ENCODE data around the gene TBC1D7. TPM values are rescaled to one million over a fixed set of nuclear protein-coding genes. Genes with fewer than 3 reads are reported as not detected.

Gene TBC1D7
- total RNA-seq, 1 donor from 2014 or later = 15.3 TPM

GRCh38 chr6:13372688-13373487, 44.6 kb upstream of the TBC1D7 start:
- DNase-seq (ENCODE audit: extremely low spot score, unreplicated experiment) = no peak
- no peak for TF ChIP-seq CTCF (IDR thresholded peaks at IDR 0.05)
- H3K4me3 Mint-ChIP-seq (ENCODE audit: unreplicated experiment) = no peak overlapping the region
- H3K27ac Mint-ChIP-seq (ENCODE audit: unreplicated experiment) = no peak overlapping the region
- H3K27me3 Mint-ChIP-seq (ENCODE audit: unreplicated experiment) = no peaks in the 10 kb centered on the region
- H3K9me3 Mint-ChIP-seq (ENCODE audit: unreplicated experiment) = no peaks in the 10 kb centered on the region
- H3K36me3 Mint-ChIP-seq (ENCODE audit: unreplicated experiment) = no peaks in the 10 kb centered on the region
- peaks cover 2% of the 10 kb centered on the region for H3K4me1 Mint-ChIP-seq (ENCODE audit: unreplicated experiment)

- H3K4me1 Mint-ChIP-seq (ENCODE audit: unreplicated experiment) = peaks cover 2% of the 10 kb centered on the region
- no peaks in the 10 kb centered on the region for H3K27me3 Mint-ChIP-seq (ENCODE audit: unreplicated experiment)
- no peaks in the 10 kb centered on the region for H3K36me3 Mint-ChIP-seq (ENCODE audit: unreplicated experiment)
- no peak for DNase-seq (ENCODE audit: extremely low spot score, unreplicated experiment)
- H3K9me3 Mint-ChIP-seq (ENCODE audit: unreplicated experiment) = no peaks in the 10 kb centered on the region
- H3K4me3 Mint-ChIP-seq (ENCODE audit: unreplicated experiment) = no peak overlapping the region
- TF ChIP-seq CTCF (IDR thresholded peaks at IDR 0.05) = no peak
- no peak overlapping the region for H3K27ac Mint-ChIP-seq (ENCODE audit: unreplicated experiment)
These were observed 43.7 kb upstream of the TBC1D7 start for GRCh38 chr6:13372076-13372475.

GRCh38 chr6:13371421-13372072, 43.2 kb upstream of the TBC1D7 start:
- Mint-ChIP-seq H3K4me1 (ENCODE audit: unreplicated experiment) (peaks cover 2% of the 10 kb centered on the region), H3K36me3 (ENCODE audit: unreplicated experiment) (no peaks in the 10 kb centered on the region), H3K27ac (ENCODE audit: unreplicated experiment) (no peak overlapping the region), H3K27me3 (ENCODE audit: unreplicated experiment) (no peaks in the 10 kb centered on the region), H3K4me3 (ENCODE audit: unreplicated experiment) (no peak overlapping the region), H3K9me3 (ENCODE audit: unreplicated experiment) (no peaks in the 10 kb centered on the region)
- TF ChIP-seq CTCF (IDR thresholded peaks at IDR 0.05) = no peak
- no peak for DNase-seq (ENCODE audit: extremely low spot score, unreplicated experiment)

GRCh38 chr6:13370623-13371022, 42.3 kb upstream of the TBC1D7 start:
- Mint-ChIP-seq H3K4me1 (ENCODE audit: unreplicated experiment) (peaks cover 2% of the 10 kb centered on the region), H3K27me3 (ENCODE audit: unreplicated experiment) (no peaks in the 10 kb centered on the region), H3K4me3 (ENCODE audit: unreplicated experiment) (no peak overlapping the region), H3K27ac (ENCODE audit: unreplicated experiment) (no peak overlapping the region), H3K9me3 (ENCODE audit: unreplicated experiment) (no peaks in the 10 kb centered on the region), H3K36me3 (ENCODE audit: unreplicated experiment) (no peaks in the 10 kb centered on the region)
- TF ChIP-seq CTCF (IDR thresholded peaks at IDR 0.05) = no peak
- DNase-seq (ENCODE audit: extremely low spot score, unreplicated experiment) = no peak

GRCh38 chr6:13369591-13369990, 41.3 kb upstream of the TBC1D7 start:
- peaks cover 2% of the 10 kb centered on the region for H3K4me1 Mint-ChIP-seq (ENCODE audit: unreplicated experiment)
- H3K27ac Mint-ChIP-seq (ENCODE audit: unreplicated experiment) = no peak overlapping the region
- no peaks in the 10 kb centered on the region for H3K9me3 Mint-ChIP-seq (ENCODE audit: unreplicated experiment)
- no peak for TF ChIP-seq CTCF (IDR thresholded peaks at IDR 0.05)
- no peaks in the 10 kb centered on the region for H3K36me3 Mint-ChIP-seq (ENCODE audit: unreplicated experiment)
- H3K4me3 Mint-ChIP-seq (ENCODE audit: unreplicated experiment) = no peak overlapping the region
- DNase-seq (ENCODE audit: extremely low spot score, unreplicated experiment) = no peak
- H3K27me3 Mint-ChIP-seq (ENCODE audit: unreplicated experiment) = no peaks in the 10 kb centered on the region

Data from osteocyte (in vitro differentiated cells).